Measurements from ENCODE around the gene TSPAN18. TPM values are rescaled to one million over a fixed set of nuclear protein-coding genes. Genes with fewer than 3 reads are reported as not detected.

The TSPAN18 gene
- total and polyA plus RNA-seq, 2 experiments from 2014 or later, result 68.6 to 82.8 TPM

DNA sequence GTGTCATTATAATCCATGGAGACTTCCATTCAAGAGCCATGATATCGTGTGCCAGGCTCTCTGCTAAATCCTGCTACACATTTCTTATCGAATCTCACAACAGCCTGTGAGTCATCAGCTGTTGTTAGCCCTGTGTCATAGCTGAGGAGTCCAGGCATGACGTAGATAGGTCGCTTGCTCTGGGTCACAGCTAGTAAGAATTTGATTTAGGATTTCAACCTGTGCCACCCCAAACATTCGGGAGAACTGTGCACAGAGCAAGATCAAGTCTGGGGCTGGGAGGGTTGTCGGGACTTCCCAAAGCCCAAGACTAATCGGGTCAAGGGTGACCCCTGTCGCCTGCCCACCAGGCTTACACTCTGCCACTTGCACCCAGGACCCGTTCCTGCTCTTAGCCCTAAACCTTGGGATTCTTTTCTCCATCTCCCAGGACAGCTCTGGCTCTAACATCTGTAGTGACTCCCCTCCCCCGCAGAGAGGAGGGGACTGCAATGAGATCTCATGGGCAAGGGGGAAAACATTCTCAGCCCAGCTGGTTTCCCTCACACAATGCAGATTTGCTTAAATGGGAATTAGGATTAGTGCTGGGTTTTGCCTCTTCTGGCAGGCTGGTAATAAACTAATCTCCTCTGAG lies 34.3 kb downstream of the TSPAN18 start:
- DNase-seq (ENCODE audit: low read depth in 1 of 2, low spot score in 1 of 2), result peak; percentile 40 to 90
- Histone ChIP-seq H3K4me1 (ENCODE audit: low read depth) (peaks cover 49% of the 10 kb centered on the region), H3K4me3 (no peak overlapping the region), H3K36me3 (no peaks in the 10 kb centered on the region), H3K27me3 (no peaks in the 10 kb centered on the region), H3K27ac (peak overlapping the region; percentile 94), H3K9me3 (ENCODE audit: low read depth) (no peaks in the 10 kb centered on the region)
- TF ChIP-seq, protein P1, sequence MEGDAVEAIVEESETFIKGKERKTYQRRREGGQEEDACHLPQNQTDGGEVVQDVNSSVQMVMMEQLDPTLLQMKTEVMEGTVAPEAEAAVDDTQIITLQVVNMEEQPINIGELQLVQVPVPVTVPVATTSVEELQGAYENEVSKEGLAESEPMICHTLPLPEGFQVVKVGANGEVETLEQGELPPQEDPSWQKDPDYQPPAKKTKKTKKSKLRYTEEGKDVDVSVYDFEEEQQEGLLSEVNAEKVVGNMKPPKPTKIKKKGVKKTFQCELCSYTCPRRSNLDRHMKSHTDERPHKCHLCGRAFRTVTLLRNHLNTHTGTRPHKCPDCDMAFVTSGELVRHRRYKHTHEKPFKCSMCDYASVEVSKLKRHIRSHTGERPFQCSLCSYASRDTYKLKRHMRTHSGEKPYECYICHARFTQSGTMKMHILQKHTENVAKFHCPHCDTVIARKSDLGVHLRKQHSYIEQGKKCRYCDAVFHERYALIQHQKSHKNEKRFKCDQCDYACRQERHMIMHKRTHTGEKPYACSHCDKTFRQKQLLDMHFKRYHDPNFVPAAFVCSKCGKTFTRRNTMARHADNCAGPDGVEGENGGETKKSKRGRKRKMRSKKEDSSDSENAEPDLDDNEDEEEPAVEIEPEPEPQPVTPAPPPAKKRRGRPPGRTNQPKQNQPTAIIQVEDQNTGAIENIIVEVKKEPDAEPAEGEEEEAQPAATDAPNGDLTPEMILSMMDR (IDR thresholded peaks at IDR 0.05; ENCODE audit: low read depth, low read length), result no peak

DNA sequence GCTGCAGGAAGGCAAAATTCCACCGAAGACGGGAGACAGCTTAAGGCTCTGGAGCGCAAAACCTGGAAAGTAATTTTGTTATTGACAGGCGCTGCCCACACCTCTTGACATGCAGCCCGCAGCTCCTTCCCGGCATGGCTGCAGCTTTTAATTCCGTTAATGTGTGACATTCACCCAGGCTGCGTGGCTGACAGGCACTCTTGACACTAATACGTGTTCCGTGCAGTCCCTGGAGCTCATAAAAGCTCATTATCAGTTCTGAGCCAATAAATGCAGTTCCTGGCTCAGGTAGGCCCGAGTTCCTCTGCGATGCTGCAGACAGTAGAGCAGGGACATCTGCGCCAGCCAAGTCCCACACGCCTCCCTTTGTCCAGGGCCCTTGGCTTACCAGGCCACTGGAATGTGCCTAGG lies 34.8 kb downstream of the TSPAN18 start:
- Histone ChIP-seq H3K27me3 (no peaks in the 10 kb centered on the region), H3K9me3 (ENCODE audit: low read depth) (no peaks in the 10 kb centered on the region), H3K36me3 (no peaks in the 10 kb centered on the region), H3K4me1 (ENCODE audit: low read depth) (peaks cover 55% of the 10 kb centered on the region), H3K27ac (peak overlapping the region; percentile 94), H3K4me3 (no peak overlapping the region)
- TF ChIP-seq, protein P1 (IDR thresholded peaks at IDR 0.05; ENCODE audit: low read depth, low read length), result no peak
- DNase-seq (ENCODE audit: low read depth in 1 of 2, low spot score in 1 of 2), result peak in 1 of 2 donors; percentile 29

DNA sequence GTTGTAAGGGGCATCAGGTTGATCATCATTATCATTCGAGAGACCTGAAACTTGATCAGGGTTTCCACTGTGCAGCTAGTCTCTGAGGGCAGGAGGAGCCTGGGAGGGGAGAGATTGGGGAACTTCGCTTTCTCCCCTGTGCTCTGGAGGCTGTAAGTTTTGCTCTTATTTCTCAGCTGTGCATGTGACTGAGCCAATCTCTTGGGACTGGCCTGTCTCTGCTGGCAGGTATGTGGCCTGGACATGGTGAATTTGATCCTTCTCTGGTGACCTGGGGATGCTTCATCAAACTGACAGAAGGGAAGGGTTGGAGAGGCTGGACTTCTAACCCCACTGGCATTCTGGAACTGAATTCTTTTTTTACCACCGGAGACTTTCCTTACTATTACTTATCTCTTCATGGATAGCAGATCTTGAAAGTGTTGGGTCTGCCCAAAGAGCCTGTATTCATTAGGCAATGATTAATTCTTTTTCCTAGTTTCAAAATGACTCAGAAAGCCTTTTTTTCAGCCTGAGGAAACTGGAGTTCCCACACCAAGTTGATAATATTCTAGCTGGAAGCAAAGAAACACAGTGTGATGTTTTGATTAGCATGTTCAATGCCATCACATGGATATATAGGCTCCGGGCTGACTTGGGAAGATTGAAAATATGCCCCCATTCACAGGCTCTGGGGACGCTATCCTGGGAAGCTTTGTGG lies 36.5 kb downstream of the TSPAN18 start:
- H3K9me3 ChIP-seq (ENCODE audit: low read depth), result peaks cover 5% of the 10 kb centered on the region
- H3K27ac ChIP-seq, result peak overlapping the region; percentile 94
- H3K27me3 ChIP-seq, result no peaks in the 10 kb centered on the region
- DNase-seq (ENCODE audit: low read depth in 1 of 2, low spot score in 1 of 2), result peak; percentile 52 to 55
- peaks cover 63% of the 10 kb centered on the region for H3K4me1 ChIP-seq (ENCODE audit: low read depth)
- H3K4me3 ChIP-seq, result no peak overlapping the region
- TF ChIP-seq, protein P1 (IDR thresholded peaks at IDR 0.05; ENCODE audit: low read depth, low read length), result no peak
- H3K36me3 ChIP-seq, result no peaks in the 10 kb centered on the region

DNA sequence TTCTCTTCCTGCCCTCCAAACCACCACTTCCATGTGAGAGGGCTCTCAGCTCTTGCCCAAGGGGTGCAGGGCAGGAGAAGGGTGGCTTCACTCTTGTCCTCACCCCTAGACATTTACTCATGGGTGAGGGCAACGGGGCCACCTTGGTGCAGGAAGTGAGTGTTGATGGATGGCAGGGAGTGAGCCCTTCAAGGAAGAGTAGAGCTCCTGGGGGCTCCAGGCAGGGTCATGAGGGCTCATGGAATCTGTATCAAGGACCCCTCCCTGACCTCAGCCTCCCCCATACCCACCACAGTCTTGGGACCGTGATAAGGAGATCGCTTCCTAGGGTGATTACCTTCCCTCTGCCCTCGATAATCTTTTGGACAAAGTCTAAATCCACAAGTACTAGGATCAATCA lies 37.8 kb downstream of the TSPAN18 start:
- peaks cover 63% of the 10 kb centered on the region for H3K4me1 ChIP-seq (ENCODE audit: low read depth)
- TF ChIP-seq, protein P1 (IDR thresholded peaks at IDR 0.05; ENCODE audit: low read depth, low read length), result no peak
- peaks cover 5% of the 10 kb centered on the region for H3K9me3 ChIP-seq (ENCODE audit: low read depth)
- no peak for DNase-seq (ENCODE audit: low read depth in 1 of 2, low spot score in 1 of 2)
- H3K4me3 ChIP-seq, result no peak overlapping the region
- no peaks in the 10 kb centered on the region for H3K27me3 ChIP-seq
- H3K36me3 ChIP-seq, result no peaks in the 10 kb centered on the region
- peak overlapping the region; percentile 94 for H3K27ac ChIP-seq

DNA sequence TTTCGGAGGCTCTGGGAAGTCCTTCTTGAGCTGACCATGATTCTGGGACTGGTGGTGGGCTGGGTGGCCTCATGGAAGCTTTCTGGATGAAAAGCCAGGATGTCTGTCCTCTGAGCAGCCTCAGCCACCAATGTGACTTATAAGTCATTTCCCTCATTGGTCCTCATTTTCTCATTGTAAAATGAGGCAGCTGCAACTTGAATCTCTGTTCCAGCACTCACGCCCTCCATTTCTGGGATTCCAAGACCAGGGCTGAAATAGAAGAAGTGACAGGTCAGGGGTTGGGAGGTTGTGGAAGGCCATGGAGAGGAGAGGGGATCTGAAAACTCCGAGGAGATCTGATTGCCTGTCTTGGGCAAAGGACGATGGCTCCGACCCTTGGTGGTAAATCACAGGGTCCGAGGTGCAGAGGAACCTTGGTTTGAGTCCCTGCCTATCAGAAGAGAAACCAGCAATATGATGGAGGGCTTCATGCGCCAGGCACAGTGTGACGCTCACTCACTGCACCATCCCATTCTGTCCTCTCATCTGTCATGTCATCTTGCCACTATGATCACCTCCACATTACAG lies 38.3 kb downstream of the TSPAN18 start:
- Histone ChIP-seq H3K36me3 (no peaks in the 10 kb centered on the region), H3K27ac (peak overlapping the region; percentile 94), H3K4me3 (no peak overlapping the region), H3K27me3 (no peaks in the 10 kb centered on the region), H3K4me1 (ENCODE audit: low read depth) (peaks cover 62% of the 10 kb centered on the region), H3K9me3 (ENCODE audit: low read depth) (peaks cover 5% of the 10 kb centered on the region)
- TF ChIP-seq, protein P1 (IDR thresholded peaks at IDR 0.05; ENCODE audit: low read depth, low read length), result no peak
- DNase-seq (ENCODE audit: low read depth in 1 of 2, low spot score in 1 of 2), result no peak

Data from cardiac muscle cell (in vitro differentiated cells and primary cell).